Measurements from ENCODE around the gene METTL26. TPM values are rescaled to one million over a fixed set of nuclear protein-coding genes. Genes with fewer than 3 reads are reported as not detected.

METTL26 gene
- total and polyA plus RNA-seq, 11 donors: 39.6 to 187 (median 58.5) TPM

DNA sequence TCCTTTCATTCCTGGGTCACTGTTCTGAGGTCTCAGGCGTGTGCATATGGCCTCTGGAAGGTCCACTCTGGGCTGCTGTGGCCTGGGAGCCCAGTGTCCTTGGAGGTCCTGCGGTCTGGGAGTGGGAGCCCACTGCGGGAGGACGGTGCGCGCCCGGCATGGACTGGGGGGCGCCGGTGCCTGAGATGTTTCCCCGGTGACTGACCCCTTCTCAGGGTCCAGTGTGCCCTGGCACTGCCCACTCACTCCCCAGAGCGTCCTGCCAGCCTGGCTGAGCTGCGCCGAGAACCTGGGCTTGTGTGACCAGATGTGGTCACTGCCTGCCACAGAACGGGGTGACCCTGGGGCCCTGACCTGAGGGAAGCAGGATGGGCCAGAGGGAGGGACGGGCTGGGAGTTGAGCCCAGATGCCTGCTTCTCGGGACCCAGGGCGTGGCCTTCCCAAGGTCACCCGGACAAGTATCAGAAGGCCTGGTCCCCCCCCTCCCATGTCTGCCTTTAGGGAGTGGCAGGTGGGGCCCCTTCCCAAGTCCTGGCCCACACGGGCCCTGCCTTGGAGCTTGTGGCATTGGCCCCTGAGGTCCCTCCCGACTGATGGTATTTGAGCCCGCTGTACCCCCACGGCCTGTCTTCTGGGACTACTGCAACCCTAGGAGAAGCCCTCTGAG lies 38.2 kb upstream of the METTL26 start:
- Histone ChIP-seq H3K27me3 (no peaks in the 10 kb centered on the region), H3K36me3 (peaks cover 0 to 49% (median 45%) of the 10 kb centered on the region in 9 donors), H3K9me3 (no peaks in the 10 kb centered on the region), H3K4me3 (no peak overlapping the region), H3K27ac (peak overlapping the region in 7 of 12 donors; percentile 33 to 76 (median 65)), H3K4me1 (peaks cover 0 to 34% (median 13%) of the 10 kb centered on the region in 12 donors)
- DNase-seq (peak in 1 of 5 donors; percentile 72), ATAC-seq (peak; percentile 1 to 43 (median 14))
- WGBS, 4 donors: 60 to 68% (median 65%) methylated on average over 9 to 22 of the region's 22 CpGs
- no peak for TF ChIP-seq POLR2A (IDR thresholded peaks at IDR 0.05)
- TF ChIP-seq, protein P1, sequence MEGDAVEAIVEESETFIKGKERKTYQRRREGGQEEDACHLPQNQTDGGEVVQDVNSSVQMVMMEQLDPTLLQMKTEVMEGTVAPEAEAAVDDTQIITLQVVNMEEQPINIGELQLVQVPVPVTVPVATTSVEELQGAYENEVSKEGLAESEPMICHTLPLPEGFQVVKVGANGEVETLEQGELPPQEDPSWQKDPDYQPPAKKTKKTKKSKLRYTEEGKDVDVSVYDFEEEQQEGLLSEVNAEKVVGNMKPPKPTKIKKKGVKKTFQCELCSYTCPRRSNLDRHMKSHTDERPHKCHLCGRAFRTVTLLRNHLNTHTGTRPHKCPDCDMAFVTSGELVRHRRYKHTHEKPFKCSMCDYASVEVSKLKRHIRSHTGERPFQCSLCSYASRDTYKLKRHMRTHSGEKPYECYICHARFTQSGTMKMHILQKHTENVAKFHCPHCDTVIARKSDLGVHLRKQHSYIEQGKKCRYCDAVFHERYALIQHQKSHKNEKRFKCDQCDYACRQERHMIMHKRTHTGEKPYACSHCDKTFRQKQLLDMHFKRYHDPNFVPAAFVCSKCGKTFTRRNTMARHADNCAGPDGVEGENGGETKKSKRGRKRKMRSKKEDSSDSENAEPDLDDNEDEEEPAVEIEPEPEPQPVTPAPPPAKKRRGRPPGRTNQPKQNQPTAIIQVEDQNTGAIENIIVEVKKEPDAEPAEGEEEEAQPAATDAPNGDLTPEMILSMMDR (IDR thresholded peaks at IDR 0.05): no peak
- intact Hi-C loops (cut with DNase I): no loop called here

DNA sequence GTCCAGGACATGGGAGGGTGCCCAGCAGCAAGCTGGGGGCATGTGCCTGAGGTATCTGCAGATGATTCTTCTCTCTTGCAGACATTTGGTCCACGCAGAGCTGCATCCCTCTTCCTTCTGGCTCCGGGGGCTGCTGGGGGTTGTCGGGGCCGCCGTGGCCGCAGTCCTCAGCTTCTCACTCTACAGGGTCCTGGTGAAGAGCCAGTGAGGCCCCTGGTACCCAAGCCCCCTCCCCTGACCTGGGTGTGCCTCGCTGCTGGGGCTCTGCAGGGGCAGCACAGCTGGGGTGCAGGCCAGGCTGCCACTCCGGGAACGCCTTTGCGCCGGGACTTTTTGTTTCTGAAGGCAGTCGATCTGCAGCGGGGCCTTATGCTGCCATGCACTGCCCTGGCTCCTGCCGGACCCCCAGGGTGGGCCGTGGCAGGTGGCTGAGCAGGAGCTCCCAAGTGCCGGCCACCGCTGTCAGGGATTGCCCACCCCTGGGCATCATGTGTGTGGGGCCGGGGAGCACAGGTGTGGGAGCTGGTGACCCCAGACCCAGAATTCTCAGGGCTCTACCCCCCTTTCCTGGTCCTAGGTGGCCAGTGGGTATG lies 37.4 kb upstream of the METTL26 start:
- ATAC-seq (no peak), DNase-seq (no peak)
- intact Hi-C loops (cut with DNase I): no loop called here
- peaks cover 3 to 36% (median 19%) of the 10 kb centered on the region in 12 donors for H3K4me1 ChIP-seq
- 90 to 98% (median 92%) methylated on average over 7 to 18 of the region's 18 CpGs for WGBS, 4 donors
- H3K9me3 ChIP-seq: no peaks in the 10 kb centered on the region
- H3K27me3 ChIP-seq: no peaks in the 10 kb centered on the region
- H3K4me3 ChIP-seq: no peak overlapping the region
- TF ChIP-seq POLR2A (IDR thresholded peaks at IDR 0.05): no peak
- TF ChIP-seq, protein P1 (IDR thresholded peaks at IDR 0.05): no peak
- no peak overlapping the region for H3K27ac ChIP-seq
- peaks cover 0 to 53% (median 47%) of the 10 kb centered on the region in 9 donors for H3K36me3 ChIP-seq

DNA sequence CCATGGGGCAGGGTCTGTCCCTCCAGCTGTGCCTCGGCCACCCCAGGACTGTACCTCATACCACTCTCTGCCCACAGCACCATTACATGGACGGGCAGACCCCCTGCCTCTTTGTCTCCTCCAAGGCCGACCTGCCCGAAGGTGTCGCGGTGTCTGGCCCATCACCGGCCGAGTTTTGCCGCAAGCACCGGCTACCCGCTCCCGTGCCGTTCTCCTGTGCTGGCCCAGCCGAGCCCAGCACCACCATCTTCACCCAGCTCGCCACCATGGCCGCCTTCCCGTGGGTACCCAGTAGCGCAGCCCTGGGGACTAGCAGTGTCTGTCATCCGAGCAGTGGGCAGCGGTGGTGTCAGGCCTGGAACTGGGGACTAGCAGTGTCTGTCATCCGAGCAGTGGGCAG lies 36.7 kb upstream of the METTL26 start:
- Histone ChIP-seq H3K9me3 (no peaks in the 10 kb centered on the region), H3K4me3 (no peak overlapping the region), H3K27ac (no peak overlapping the region), H3K27me3 (no peaks in the 10 kb centered on the region), H3K4me1 (peaks cover 3 to 37% (median 20%) of the 10 kb centered on the region in 12 donors), H3K36me3 (peaks cover 0 to 53% (median 47%) of the 10 kb centered on the region in 9 donors)
- ATAC-seq: no peak
- 91 to 94% (median 92%) methylated on average over 17 to 21 of the region's 21 CpGs for WGBS, 4 donors
- intact Hi-C loops (cut with DNase I): no loop called here
- TF ChIP-seq, protein P1 (IDR thresholded peaks at IDR 0.05): no peak
- no peak for TF ChIP-seq POLR2A (IDR thresholded peaks at IDR 0.05)
- DNase-seq: no peak

DNA sequence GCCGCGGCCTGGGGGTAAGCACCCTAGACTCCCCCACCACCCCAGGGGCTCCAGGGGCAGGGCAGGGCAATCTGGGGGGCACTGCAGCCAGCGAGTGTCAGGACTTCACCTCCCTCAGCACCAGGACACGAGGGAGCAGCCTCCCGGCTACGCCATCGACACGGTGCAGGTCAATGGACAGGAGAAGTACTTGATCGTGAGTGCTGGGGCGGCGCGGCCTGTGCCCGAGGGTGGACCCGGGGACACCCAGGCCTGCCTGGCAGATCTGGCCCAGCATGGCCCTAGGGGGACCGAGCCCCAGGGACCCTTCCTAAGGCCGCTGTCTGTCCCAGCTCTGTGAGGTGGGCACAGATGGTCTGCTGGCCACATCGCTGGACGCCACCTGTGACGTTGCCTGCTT lies 36.3 kb upstream of the METTL26 start:
- 89 to 94% (median 91%) methylated on average over 17 to 19 of the region's 19 CpGs for WGBS, 4 donors
- Histone ChIP-seq H3K36me3 (peaks cover 0 to 53% (median 47%) of the 10 kb centered on the region in 9 donors), H3K4me1 (peaks cover 4 to 40% (median 24%) of the 10 kb centered on the region in 12 donors), H3K9me3 (no peaks in the 10 kb centered on the region), H3K4me3 (no peak overlapping the region), H3K27me3 (no peaks in the 10 kb centered on the region), H3K27ac (no peak overlapping the region)
- TF ChIP-seq, protein P1 (IDR thresholded peaks at IDR 0.05): no peak
- TF ChIP-seq POLR2A (IDR thresholded peaks at IDR 0.05): no peak
- DNase-seq: no peak
- ATAC-seq: no peak
- intact Hi-C loops (cut with DNase I): no loop called here

All from heart left ventricle (tissue), 16 donors.